Endothelial cell (in vitro differentiated cells): Measurements from ENCODE around the gene GMPR. TPM values are rescaled to one million over a fixed set of nuclear protein-coding genes. Genes with fewer than 3 reads are reported as not detected.

ENCODE experiments used
- DNase-seq: peaks from one replicate; pipeline ENCODE4 v3.0.0; 2021; ENCODE audit warnings: low spot score
- H3K27ac Mint-ChIP-seq: one replicate; pipeline ENCODE4 v1.8.0; 2021; ENCODE audit warnings: mixed read lengths, inconsistent platforms; ENCODE audit not compliant: unreplicated experiment
- H3K27me3 Mint-ChIP-seq: one replicate; pipeline ENCODE4 v1.8.0; 2021; ENCODE audit warnings: mild to moderate bottlenecking, moderate library complexity, mixed read lengths, inconsistent platforms; ENCODE audit not compliant: unreplicated experiment
- H3K36me3 Mint-ChIP-seq: one replicate; pipeline ENCODE4 v1.8.0; 2021; ENCODE audit warnings: mild to moderate bottlenecking, low read depth, mixed read lengths, inconsistent platforms; ENCODE audit not compliant: unreplicated experiment
- H3K4me1 Mint-ChIP-seq: one replicate; pipeline ENCODE4 v1.8.0; 2021; ENCODE audit warnings: mild to moderate bottlenecking, mixed read lengths, inconsistent platforms; ENCODE audit not compliant: unreplicated experiment
- H3K4me3 Mint-ChIP-seq: one replicate; pipeline ENCODE4 v1.8.0; 2021; ENCODE audit warnings: mild to moderate bottlenecking, mixed read lengths, inconsistent platforms; ENCODE audit not compliant: unreplicated experiment
- H3K9me3 Mint-ChIP-seq: one replicate; pipeline ENCODE4 v1.8.0; 2021; ENCODE audit warnings: mixed read lengths, inconsistent platforms; ENCODE audit not compliant: unreplicated experiment
- CTCF ChIP-seq: fragments of 200-600 bp; sonication (generic); IDR thresholded peaks from one replicate; pipeline ENCODE4 v1.5.0; 2021; ENCODE audit warnings: antibody characterized with exemption; ENCODE audit not compliant: unreplicated experiment
- total RNA-seq: library from RNA; stranded (reverse); fragmentation: NEBNext Ultra II Directional; extraction: Animal tissue kit (Norgen Biotek cat#: 25700); gene quantifications from one replicate; pipeline ENCODE4 v1.2.1, GENCODE V29; 2021; ENCODE audit not compliant: unreplicated experiment

Gene GMPR
- total RNA-seq, 1 donor from 2014 or later: 1.8 TPM

DNA sequence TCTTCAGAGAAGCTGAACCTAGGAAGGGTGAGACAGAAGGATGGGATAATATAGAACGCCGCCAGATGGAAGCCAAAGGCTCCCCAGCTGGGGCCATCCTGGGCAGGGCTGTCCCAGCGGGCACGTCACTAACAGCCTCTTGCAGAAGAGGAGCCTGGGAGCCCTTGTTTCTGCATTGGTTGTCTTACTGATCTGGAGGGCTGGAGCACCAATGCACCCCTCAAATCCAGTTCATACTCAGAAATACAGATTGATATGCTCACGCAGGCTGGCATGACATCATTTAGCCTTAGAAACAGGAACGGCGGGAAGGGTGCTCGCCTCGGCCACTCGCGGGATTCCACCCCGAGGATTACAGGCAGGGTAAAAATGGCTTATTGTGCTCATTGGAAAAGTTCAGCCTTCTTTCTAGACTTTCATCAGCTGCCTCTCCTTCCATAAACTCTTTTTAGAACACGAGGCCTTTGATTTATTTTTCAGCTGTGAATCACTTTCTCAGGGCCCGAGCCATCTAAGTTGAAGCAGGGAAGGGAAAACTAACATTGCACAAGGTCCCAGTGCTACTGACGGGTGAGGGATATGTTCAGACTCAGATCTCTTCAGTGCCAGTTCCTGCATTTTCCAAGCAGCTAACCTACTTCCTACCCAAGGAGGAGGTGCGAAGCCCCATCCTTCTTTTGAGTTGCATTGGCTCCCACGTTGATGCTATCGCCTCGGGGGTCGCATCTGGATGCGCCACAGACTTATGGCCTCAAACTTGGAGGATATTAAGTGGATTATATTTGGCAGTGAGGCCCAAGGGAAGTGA is 82.3 kb downstream of the GMPR start:
- Mint-ChIP-seq H3K4me1 (peaks cover 6% of the 10 kb centered on the region), H3K27me3 (peaks cover 7% of the 10 kb centered on the region), H3K9me3 (no peaks in the 10 kb centered on the region), H3K27ac (no peak overlapping the region), H3K4me3 (no peak overlapping the region), H3K36me3 (no peaks in the 10 kb centered on the region)
- DNase-seq: no peak
- no peak for TF ChIP-seq CTCF

DNA sequence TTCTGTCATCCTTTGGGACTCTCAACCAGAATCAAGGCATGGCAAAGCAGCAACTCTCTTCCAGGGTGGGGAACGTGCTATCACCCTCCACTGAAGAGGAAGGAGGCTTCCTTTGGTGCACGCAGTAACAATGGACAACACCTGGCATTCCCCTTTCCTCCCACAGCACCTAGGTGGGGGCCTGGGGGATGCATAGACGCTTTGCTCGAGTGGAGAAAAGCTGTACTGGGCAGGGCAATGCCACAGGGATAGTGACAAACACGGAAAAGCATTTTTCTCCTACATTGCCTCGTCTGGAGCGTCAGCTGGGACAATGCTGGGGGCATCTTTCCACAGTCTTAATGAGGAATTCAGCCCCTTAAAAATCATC is 82.9 kb downstream of the GMPR start:
- Mint-ChIP-seq H3K4me3 (no peak overlapping the region), H3K9me3 (no peaks in the 10 kb centered on the region), H3K27ac (no peak overlapping the region), H3K27me3 (peaks cover 7% of the 10 kb centered on the region), H3K4me1 (peaks cover 6% of the 10 kb centered on the region), H3K36me3 (peaks cover 4% of the 10 kb centered on the region)
- TF ChIP-seq CTCF: no peak
- no peak for DNase-seq

DNA sequence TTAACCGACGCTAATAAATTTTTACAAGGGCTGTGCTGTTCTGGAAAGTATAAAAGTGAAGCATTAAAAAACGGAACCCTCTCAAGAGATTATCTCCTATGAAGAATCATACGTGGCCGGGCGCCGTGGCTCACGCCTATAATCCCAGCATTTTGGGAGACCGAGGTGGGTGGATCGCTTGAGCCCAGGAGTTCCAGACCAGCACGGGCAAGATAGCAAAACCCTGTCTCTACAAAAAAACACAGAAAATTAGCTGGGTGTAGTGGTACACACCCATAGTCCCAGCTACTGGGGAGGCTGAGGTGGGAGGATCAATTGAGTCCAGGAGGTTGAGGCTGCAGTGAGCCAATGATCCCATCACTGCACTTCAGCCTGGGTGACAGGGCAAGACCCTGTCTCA is 83.4 kb downstream of the GMPR start:
- Mint-ChIP-seq H3K9me3 (no peaks in the 10 kb centered on the region), H3K4me3 (no peak overlapping the region), H3K36me3 (peaks cover 4% of the 10 kb centered on the region), H3K27me3 (peaks cover 7% of the 10 kb centered on the region), H3K27ac (no peak overlapping the region), H3K4me1 (peaks cover 6% of the 10 kb centered on the region)
- TF ChIP-seq CTCF: no peak
- no peak for DNase-seq

DNA sequence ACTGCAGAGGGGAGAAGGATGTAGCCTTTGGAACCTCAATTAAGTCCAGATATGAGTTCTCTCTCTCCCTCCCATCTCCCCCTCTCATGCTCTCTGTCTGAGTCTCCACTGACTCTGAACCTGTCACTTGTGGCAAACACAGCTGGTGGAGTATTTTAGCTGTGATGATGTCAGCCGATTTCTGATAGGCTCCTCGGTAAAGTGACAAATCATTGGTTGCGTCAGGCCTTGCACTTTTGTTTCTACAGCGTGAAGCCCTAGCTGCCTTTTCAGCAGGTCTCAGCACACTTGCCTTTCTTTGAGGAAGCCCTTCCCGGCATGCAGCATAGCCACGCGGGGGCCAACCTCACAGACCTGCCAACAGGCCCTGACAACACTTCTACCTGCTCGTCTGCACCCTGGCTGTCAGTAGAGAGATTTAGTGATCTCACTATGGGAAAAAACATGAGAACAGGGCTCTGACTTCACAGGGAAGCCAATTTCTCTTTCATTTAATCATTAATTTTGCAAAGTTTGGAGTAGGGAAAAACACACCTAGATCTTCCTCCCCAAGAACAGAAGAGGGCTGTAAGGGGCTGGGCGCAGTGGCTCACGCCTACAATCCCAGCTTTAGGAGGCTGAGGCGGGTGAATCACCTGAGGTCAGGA is 84.4 kb downstream of the GMPR start:
- no peak overlapping the region for H3K4me3 Mint-ChIP-seq
- no peaks in the 10 kb centered on the region for H3K9me3 Mint-ChIP-seq
- peaks cover 4% of the 10 kb centered on the region for H3K36me3 Mint-ChIP-seq
- DNase-seq: no peak
- peaks cover 6% of the 10 kb centered on the region for H3K4me1 Mint-ChIP-seq
- H3K27ac Mint-ChIP-seq: no peak overlapping the region
- peaks cover 7% of the 10 kb centered on the region for H3K27me3 Mint-ChIP-seq
- TF ChIP-seq CTCF: no peak

DNA sequence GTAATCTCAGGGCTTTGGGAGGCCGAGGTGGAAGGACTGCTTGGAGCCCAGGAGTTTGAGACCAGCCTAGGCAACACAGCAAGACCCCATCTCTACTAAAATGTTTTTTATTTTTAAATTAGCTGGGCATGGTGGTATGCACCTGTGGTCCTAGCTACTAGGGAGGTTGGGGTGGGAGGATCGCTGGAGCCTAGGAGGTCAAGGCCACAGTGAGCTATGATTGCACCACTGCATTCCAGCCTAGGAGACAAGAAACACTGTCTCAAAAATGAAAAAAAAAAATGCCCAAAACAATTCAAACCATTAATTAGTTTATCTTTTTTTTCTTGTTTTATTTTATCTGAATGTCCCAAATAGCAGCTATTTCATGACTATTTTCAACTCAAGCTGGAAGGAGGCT is 85.8 kb downstream of the GMPR start:
- peaks cover 8% of the 10 kb centered on the region for H3K4me1 Mint-ChIP-seq
- no peak for DNase-seq
- H3K4me3 Mint-ChIP-seq: no peak overlapping the region
- H3K9me3 Mint-ChIP-seq: no peaks in the 10 kb centered on the region
- peaks cover 7% of the 10 kb centered on the region for H3K27me3 Mint-ChIP-seq
- no peak for TF ChIP-seq CTCF
- no peak overlapping the region for H3K27ac Mint-ChIP-seq
- peaks cover 8% of the 10 kb centered on the region for H3K36me3 Mint-ChIP-seq
